GM12865 (cell line): ENCODE results near the gene TBC1D22A.
A peak's percentile ranks its signal among the peaks of the same experiment; 100 is the strongest.

Source experiments
- DNase-seq: peaks from one replicate; pipeline ENCODE4 v3.0.0; 2010; ENCODE audit warnings: low read depth
- H3K4me3 ChIP-seq: 2 replicates; pipeline ENCODE4 v1.5.1; 2011; ENCODE audit warnings: mild to moderate bottlenecking, low read depth, low read length, control low read depth
- CTCF ChIP-seq: IDR thresholded peaks from 2 replicates; pipeline ENCODE4 v1.5.1; 2011; ENCODE audit warnings: low read length, control low read depth, low read depth, inconsistent platforms; ENCODE audit not compliant: insufficient read depth; ENCODE audit errors: missing control alignments

The TBC1D22A gene

GRCh38 chr22:46933040-46933930, 170.8 kb downstream of the TBC1D22A start:
- H3K4me3 ChIP-seq = no peak overlapping the region
- no peak for TF ChIP-seq CTCF
- peak; percentile 19 for DNase-seq

GRCh38 chr22:46934172-46934745, 171.8 kb downstream of the TBC1D22A start:
- no peak for TF ChIP-seq CTCF
- H3K4me3 ChIP-seq = no peak overlapping the region
- DNase-seq = no peak

GRCh38 chr22:46934746-46935491, 172.5 kb downstream of the TBC1D22A start:
- H3K4me3 ChIP-seq = no peak overlapping the region
- DNase-seq = peak; percentile 86
- TF ChIP-seq CTCF = no peak

- no peak for DNase-seq
- TF ChIP-seq CTCF = no peak
- no peak overlapping the region for H3K4me3 ChIP-seq
Observed at GRCh38 chr22:46935506-46936377, 173.3 kb downstream of the TBC1D22A start.

- no peak for DNase-seq
- TF ChIP-seq CTCF = no peak
- H3K4me3 ChIP-seq = no peak overlapping the region
Observed at GRCh38 chr22:46936378-46936903, 174.0 kb downstream of the TBC1D22A start.

- H3K4me3 ChIP-seq = no peak overlapping the region
- TF ChIP-seq CTCF = no peak
- DNase-seq = no peak
Observed at GRCh38 chr22:46937185-46937584, 174.7 kb downstream of the TBC1D22A start.
